ENCODE data around the gene RCCD1. TPM values are rescaled to one million over a fixed set of nuclear protein-coding genes. Genes with fewer than 3 reads are reported as not detected.

Gene RCCD1
- total and polyA plus RNA-seq, 4 donors, result 3.6 to 13.3 (median 4.3) TPM

- Histone ChIP-seq H3K27me3 (ENCODE audit: control insufficient read depth in 4 of 4, insufficient read depth in 4 of 4, low read length in 3 of 4) (no peaks in the 10 kb centered on the region), H3K4me1 (ENCODE audit: control insufficient read depth in 4 of 4, insufficient read depth in 4 of 4, low read length in 3 of 4) (peaks cover 2 to 14% (median 11%) of the 10 kb centered on the region in 4 donors), H3K36me3 (ENCODE audit: control insufficient read depth in 4 of 4, insufficient read depth in 3 of 4, low read depth in 1 of 4, low read length in 3 of 4) (peaks cover 23 to 45% (median 35%) of the 10 kb centered on the region in 4 donors), H3K27ac (ENCODE audit: low read depth in 1 of 2, low read length in 2 of 2) (no peak overlapping the region), H3K9ac (ENCODE audit: low read depth in 1 of 2, low read length in 2 of 2) (no peak overlapping the region), H3K4me3 (ENCODE audit: low read depth in 1 of 3, low read length in 3 of 3) (no peak overlapping the region), H3K9me3 (ENCODE audit: control insufficient read depth in 4 of 4, low read length in 3 of 4) (no peaks in the 10 kb centered on the region)
- no peak for TF ChIP-seq ATF3 (IDR thresholded peaks at IDR 0.05)
- no peak for TF ChIP-seq HNF4G (IDR thresholded peaks at IDR 0.05)
- TF ChIP-seq MAX (IDR thresholded peaks at IDR 0.05), result no peak
- no peak for DNase-seq (ENCODE audit: low spot score)
- WGBS, result 96% methylated on average over 7 of the region's 7 CpGs
These were observed 14.9 kb upstream of the RCCD1 start for GRCh38 chr15:90939756-90940155.

- TF ChIP-seq ATF3 (IDR thresholded peaks at IDR 0.05) (no peak), FOXA1 (IDR thresholded peaks at IDR 0.05) (no peak), FOXA2 (IDR thresholded peaks at IDR 0.05) (no peak), MAX (IDR thresholded peaks at IDR 0.05) (no peak), JUND (IDR thresholded peaks at IDR 0.05) (no peak), RXRA (IDR thresholded peaks at IDR 0.05) (no peak), HNF4A (conservative IDR thresholded peaks at IDR 0.05) (no peak), HNF4G (IDR thresholded peaks at IDR 0.05) (no peak), SP1 (IDR thresholded peaks at IDR 0.05) (no peak), RAD21 (IDR thresholded peaks at IDR 0.05) (no peak), EGR1 (IDR thresholded peaks at IDR 0.05; ENCODE audit: low read depth in 2 of 2) (no peak)
- Histone ChIP-seq H3K4me1 (ENCODE audit: control insufficient read depth in 4 of 4, insufficient read depth in 4 of 4, low read length in 3 of 4) (peaks cover 0 to 3% (median 2%) of the 10 kb centered on the region in 4 donors), H3K36me3 (ENCODE audit: control insufficient read depth in 4 of 4, insufficient read depth in 3 of 4, low read depth in 1 of 4, low read length in 3 of 4) (peaks cover 27 to 50% (median 37%) of the 10 kb centered on the region in 4 donors), H3K4me3 (ENCODE audit: low read depth in 1 of 3, low read length in 3 of 3) (no peak overlapping the region), H3K27me3 (ENCODE audit: control insufficient read depth in 4 of 4, insufficient read depth in 4 of 4, low read length in 3 of 4) (no peaks in the 10 kb centered on the region), H3K9ac (ENCODE audit: low read depth in 1 of 2, low read length in 2 of 2) (no peak overlapping the region), H3K9me3 (ENCODE audit: control insufficient read depth in 4 of 4, low read length in 3 of 4) (no peaks in the 10 kb centered on the region), H3K27ac (ENCODE audit: low read depth in 1 of 2, low read length in 2 of 2) (no peak overlapping the region)
- WGBS, result 98% methylated on average over 4 of the region's 4 CpGs
- no peak for DNase-seq (ENCODE audit: low spot score)
These were observed 13.6 kb upstream of the RCCD1 start for GRCh38 chr15:90941038-90941437.

GRCh38 chr15:90942354-90943120 is 12.1 kb upstream of the RCCD1 start:
- no peaks in the 10 kb centered on the region for H3K4me1 ChIP-seq (ENCODE audit: control insufficient read depth in 4 of 4, insufficient read depth in 4 of 4, low read length in 3 of 4)
- no peak overlapping the region for H3K27ac ChIP-seq (ENCODE audit: low read depth in 1 of 2, low read length in 2 of 2)
- no peak for DNase-seq (ENCODE audit: low spot score)
- H3K36me3 ChIP-seq (ENCODE audit: control insufficient read depth in 4 of 4, insufficient read depth in 3 of 4, low read depth in 1 of 4, low read length in 3 of 4), result peaks cover 30 to 63% (median 44%) of the 10 kb centered on the region in 4 donors
- H3K9ac ChIP-seq (ENCODE audit: low read depth in 1 of 2, low read length in 2 of 2), result no peak overlapping the region
- no peaks in the 10 kb centered on the region for H3K9me3 ChIP-seq (ENCODE audit: control insufficient read depth in 4 of 4, low read length in 3 of 4)
- no peak overlapping the region for H3K4me3 ChIP-seq (ENCODE audit: low read depth in 1 of 3, low read length in 3 of 3)
- WGBS, result 94% methylated on average over 12 of the region's 12 CpGs
- no peaks in the 10 kb centered on the region for H3K27me3 ChIP-seq (ENCODE audit: control insufficient read depth in 4 of 4, insufficient read depth in 4 of 4, low read length in 3 of 4)
- no peak for TF ChIP-seq ATF3 (IDR thresholded peaks at IDR 0.05)
- TF ChIP-seq RXRA (IDR thresholded peaks at IDR 0.05), result no peak

- WGBS, result 95% methylated on average over 7 of the region's 7 CpGs
- no peak overlapping the region for H3K4me3 ChIP-seq (ENCODE audit: low read depth in 1 of 3, low read length in 3 of 3)
- no peaks in the 10 kb centered on the region for H3K27me3 ChIP-seq (ENCODE audit: control insufficient read depth in 4 of 4, insufficient read depth in 4 of 4, low read length in 3 of 4)
- TF ChIP-seq REST (IDR thresholded peaks at IDR 0.05), result no peak
- no peak overlapping the region for H3K27ac ChIP-seq (ENCODE audit: low read depth in 1 of 2, low read length in 2 of 2)
- H3K4me1 ChIP-seq (ENCODE audit: control insufficient read depth in 4 of 4, insufficient read depth in 4 of 4, low read length in 3 of 4), result no peaks in the 10 kb centered on the region
- no peaks in the 10 kb centered on the region for H3K9me3 ChIP-seq (ENCODE audit: control insufficient read depth in 4 of 4, low read length in 3 of 4)
- no peak overlapping the region for H3K9ac ChIP-seq (ENCODE audit: low read depth in 1 of 2, low read length in 2 of 2)
- H3K36me3 ChIP-seq (ENCODE audit: control insufficient read depth in 4 of 4, insufficient read depth in 3 of 4, low read depth in 1 of 4, low read length in 3 of 4), result peaks cover 34 to 73% (median 45%) of the 10 kb centered on the region in 4 donors
- no peak for DNase-seq (ENCODE audit: low spot score)
These were observed 9.6 kb upstream of the RCCD1 start for GRCh38 chr15:90945091-90945490.
